Measurements from ENCODE around the gene GLIPR2.
"Not testable (repeated sequence)": the region's sequence is repeated elsewhere in the genome, so short reads cannot be mapped to it uniquely, and the experiment has no call there.

Gene GLIPR2

GRCh38 chr9:36136272-36136893 lies at the start of gene GLIPR2:
Gene GLIPR2 (plus strand): TSS chr9:36136733. CDS start chr9:36136779, 46 bp downstream.
- DNase-seq, result no peak

- DNase-seq, result not testable (repeated sequence)
Measured at GRCh38 chr9:36087054-36087453, 49.5 kb upstream of the GLIPR2 start.

GRCh38 chr9:36088020-36088419 lies 48.5 kb upstream of the GLIPR2 start:
- DNase-seq, result no peak

GRCh38 chr9:36091026-36091953 lies 45.2 kb upstream of the GLIPR2 start:
- DNase-seq, result no peak

- DNase-seq, result no peak
Measured at GRCh38 chr9:36092014-36092413, 44.5 kb upstream of the GLIPR2 start.

- no peak for DNase-seq
Measured at GRCh38 chr9:36092509-36093215, 43.9 kb upstream of the GLIPR2 start.

- no peak for DNase-seq
Measured at GRCh38 chr9:36093384-36093783, 43.1 kb upstream of the GLIPR2 start.

- DNase-seq, result no peak
Measured at GRCh38 chr9:36099718-36100117, 36.8 kb upstream of the GLIPR2 start.

GRCh38 chr9:36100532-36100931 lies 36.0 kb upstream of the GLIPR2 start:
- no peak for DNase-seq

GRCh38 chr9:36101916-36102741 lies 34.4 kb upstream of the GLIPR2 start:
- no peak for DNase-seq

GRCh38 chr9:36102742-36103495 lies 33.6 kb upstream of the GLIPR2 start:
- DNase-seq, result peak; percentile 16

- DNase-seq, result no peak
Measured at GRCh38 chr9:36109071-36109470, 27.5 kb upstream of the GLIPR2 start.

- no peak for DNase-seq
Measured at GRCh38 chr9:36110434-36110833, 26.1 kb upstream of the GLIPR2 start.

- DNase-seq, result no peak
Measured at GRCh38 chr9:36112516-36112915, 24.0 kb upstream of the GLIPR2 start.

GRCh38 chr9:36113999-36114398 lies 22.5 kb upstream of the GLIPR2 start:
- no peak for DNase-seq

GRCh38 chr9:36116593-36116992 lies 19.9 kb upstream of the GLIPR2 start:
- DNase-seq, result no peak

GRCh38 chr9:36118201-36118600 lies 18.3 kb upstream of the GLIPR2 start:
- DNase-seq, result no peak

- DNase-seq, result no peak
Measured at GRCh38 chr9:36118706-36119105, 17.8 kb upstream of the GLIPR2 start.

GRCh38 chr9:36119476-36119875 lies 17.1 kb upstream of the GLIPR2 start:
- no peak for DNase-seq

- no peak for DNase-seq
Measured at GRCh38 chr9:36120705-36121104, 15.8 kb upstream of the GLIPR2 start.

- no peak for DNase-seq
Measured at GRCh38 chr9:36121971-36122370, 14.6 kb upstream of the GLIPR2 start.

GRCh38 chr9:36123515-36123914 lies 13.0 kb upstream of the GLIPR2 start:
- DNase-seq, result no peak

Measured in SHP77 treated with DMSO at 0.1 percent for 48 hours (cell line).